ENCODE measurements around the gene UBN2.
"Not testable (repeated sequence)": the region's sequence is repeated elsewhere in the genome, so short reads cannot be mapped to it uniquely, and the experiment has no call there.

UBN2 gene

DNA sequence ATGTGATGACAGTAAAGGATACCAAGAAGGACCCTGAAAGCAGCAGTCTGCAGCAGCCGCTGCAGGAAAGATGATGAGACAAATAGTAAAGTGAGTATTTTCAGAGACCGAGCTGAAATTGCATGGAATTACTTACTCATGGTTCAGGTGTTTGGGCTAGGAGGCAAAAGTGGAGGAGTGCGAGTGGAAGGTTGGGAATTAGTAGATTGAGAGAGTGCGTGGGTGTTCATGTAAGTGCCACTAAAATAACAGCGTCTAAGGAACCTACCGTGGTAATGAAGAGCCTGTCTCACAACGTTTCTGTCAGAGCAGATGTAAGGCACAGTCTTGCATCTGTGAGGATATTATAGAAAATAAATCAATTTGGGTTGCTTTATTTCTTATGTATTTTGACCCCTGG lies 61.8 kb downstream of the UBN2 start:
- Histone ChIP-seq H3K4me3 (no peak overlapping the region), H3K27ac (no peak overlapping the region)

DNA sequence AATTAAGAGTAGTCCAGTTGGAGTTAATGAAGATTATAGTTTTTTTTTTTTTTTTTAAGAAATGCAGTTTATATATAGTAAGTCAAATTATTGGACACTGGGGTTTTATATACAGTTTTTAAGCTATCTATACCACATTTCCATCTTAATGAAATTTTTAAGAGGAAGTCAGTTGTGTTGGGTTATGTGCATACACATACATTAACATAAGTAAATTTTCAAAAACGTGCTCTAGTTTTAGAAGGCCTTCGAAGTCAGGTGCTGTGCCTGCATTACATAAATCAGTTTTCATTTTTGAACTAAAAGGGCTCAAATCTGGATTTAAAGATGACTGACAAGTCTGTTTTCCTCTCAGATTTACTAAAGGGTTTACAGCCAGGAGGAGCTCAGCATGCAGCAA lies 62.5 kb downstream of the UBN2 start:
- Histone ChIP-seq H3K4me3 (no peak overlapping the region), H3K27ac (no peak overlapping the region)

DNA sequence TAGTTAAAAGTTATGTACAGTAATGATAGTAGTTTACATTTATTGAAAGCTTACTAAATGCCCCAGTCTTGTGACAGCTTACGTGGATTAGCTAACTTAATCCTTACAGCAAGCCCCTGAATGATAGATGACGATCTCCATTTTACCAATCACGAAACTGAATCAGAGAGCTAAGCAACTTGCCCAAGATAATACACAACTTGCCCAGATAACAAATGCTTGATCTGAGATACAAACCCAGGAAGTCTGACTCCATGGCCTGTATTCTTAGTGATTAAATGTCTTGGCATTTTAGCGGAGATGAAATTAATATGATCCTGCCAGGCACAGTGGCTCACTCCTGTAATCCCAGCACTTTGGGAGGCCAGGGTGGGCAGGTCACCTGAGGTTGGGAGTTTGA lies 63.2 kb downstream of the UBN2 start:
- H3K4me3 ChIP-seq: no peak overlapping the region
- no peak overlapping the region for H3K27ac ChIP-seq

DNA sequence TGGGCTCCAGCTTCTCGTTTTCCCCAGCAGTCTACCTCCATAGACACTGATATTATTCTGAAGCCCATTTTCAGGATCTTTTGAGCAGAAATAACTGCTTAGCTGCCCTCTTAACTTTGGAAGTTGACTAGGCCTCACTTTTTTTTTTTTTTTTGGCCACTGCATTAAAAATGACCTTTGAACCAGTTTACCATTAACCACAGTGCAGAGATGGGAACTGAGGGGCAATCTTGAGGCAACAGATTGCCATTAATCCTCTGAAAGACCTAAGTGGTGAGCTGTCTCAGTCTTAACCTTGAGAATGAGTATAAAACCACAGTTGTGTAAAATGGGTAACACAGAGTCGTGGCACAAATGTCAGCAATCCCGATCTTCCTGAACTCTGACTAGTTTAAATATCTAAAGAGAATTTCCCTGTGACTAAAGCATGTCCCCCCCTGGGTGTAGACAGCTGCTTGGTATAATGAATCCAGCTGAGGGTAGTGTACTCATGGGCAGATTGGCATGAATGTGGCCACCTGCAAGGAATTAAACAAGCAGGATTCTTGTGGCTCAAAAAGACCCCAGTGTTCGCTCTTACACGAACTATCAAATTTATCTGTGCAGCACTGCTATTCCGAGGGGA lies 64.0 kb downstream of the UBN2 start:
- H3K27ac ChIP-seq: no peak overlapping the region
- no peak overlapping the region for H3K4me3 ChIP-seq

DNA sequence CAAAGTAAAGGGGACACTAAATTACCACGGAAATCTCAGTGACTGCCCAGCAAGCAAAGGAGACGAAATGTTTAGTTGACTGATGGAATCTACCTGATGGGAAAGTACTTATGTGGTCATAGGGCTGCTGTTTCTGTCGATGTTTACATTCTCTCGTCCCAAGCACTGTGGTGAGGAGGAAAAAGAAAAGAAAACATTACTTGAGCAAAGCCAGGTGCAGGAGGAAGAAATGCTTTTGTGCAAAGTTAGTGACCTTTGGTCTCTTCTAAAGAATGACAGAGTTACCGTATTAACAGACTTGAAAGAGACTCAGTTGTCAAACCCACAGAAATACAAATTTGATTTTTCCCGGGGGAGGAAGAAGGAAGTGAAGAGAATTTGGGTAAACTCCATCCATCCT lies 66.8 kb downstream of the UBN2 start:
- H3K4me3 ChIP-seq: no peak overlapping the region
- H3K27ac ChIP-seq: no peak overlapping the region

DNA sequence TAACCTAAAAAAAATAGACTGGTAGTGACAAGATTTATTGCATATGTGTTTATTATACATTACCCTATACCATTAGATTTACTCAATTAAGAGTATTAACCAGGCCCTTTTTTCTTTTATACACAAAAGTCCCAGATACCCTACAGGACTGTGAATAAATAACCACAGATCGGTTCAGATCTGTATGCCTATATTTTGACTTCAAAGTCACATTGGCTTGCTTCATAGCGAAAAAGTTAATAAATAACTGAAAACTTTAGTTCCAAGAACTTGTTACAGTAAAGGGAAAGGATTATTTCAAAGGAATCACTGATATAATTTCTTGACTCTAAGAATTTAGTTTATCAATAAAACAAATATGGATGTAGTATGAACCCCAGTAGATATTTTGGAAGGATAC lies 68.3 kb downstream of the UBN2 start:
- Histone ChIP-seq H3K27ac (no peak overlapping the region), H3K4me3 (no peak overlapping the region)

DNA sequence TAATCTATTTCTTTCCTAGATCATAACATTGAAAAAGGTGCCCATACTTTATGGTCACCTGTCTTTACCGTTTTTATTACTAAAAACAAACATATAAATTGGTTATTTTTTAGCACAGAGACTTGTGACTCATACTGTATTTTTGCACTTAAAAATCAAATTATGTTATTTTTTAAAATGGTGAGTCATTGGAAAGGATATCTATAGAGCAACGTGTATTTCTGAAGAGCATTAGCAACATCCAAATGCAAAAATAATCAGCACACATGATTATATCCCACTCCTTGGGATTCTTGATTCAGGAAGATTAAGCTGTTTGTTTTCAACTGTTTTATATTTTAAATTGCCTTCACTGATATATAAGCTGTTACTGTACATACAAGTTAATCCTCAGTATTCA lies 69.4 kb downstream of the UBN2 start:
- Histone ChIP-seq H3K4me3 (no peak overlapping the region), H3K27ac (no peak overlapping the region)

DNA sequence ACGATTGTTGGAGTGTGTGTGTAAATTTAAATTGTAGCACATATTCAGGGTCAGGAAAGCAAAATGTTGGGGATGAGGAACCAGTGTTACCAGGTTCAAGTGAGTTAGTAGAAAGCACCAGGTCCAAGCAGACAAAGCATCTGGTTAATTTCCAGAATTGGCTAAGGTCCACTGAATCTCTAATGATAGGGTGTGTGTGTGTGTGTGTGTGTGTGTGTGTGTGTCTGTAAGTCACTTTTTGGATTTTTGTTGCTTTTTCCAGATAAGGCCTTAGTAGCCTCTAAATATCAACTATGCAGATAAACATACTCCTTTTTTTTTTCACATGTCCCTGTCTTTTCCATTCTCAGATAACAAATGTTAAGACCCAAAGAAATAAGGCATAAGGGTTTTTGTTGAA lies 73.5 kb downstream of the UBN2 start:
- no peak overlapping the region for H3K27ac ChIP-seq

DNA sequence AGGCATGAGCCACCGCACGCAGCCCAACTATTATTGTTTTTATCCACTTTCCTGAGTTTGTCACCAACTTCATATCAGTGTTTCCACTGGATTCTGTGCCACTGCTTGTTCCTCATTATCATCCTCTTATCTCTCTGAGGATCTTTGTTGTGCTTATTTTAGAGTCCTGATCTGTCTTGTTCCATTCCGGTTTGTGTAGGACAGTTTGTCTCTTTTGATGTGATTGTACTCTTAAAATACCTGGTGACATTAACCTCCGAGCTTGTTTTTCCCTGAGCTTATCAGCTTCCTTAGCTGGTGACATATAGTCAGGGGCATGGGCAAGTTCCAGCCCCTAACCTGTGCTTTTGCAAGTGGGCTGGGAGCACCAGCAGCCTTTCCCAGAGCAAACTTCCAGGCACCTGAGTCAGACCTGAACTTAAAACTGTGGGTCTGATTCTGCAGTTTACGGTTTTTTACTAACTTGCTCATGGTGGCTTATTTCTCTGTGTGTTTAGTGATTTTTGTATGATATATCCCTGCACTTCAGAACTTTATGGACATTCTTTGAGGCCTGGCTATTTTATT lies 87.0 kb downstream of the UBN2 start:
- Histone ChIP-seq H3K4me3 (no peak overlapping the region), H3K27ac (no peak overlapping the region)

More for the DNA sequence above, 73.5 kb downstream of the UBN2 start:
- no peak overlapping the region for H3K4me3 ChIP-seq

DNA sequence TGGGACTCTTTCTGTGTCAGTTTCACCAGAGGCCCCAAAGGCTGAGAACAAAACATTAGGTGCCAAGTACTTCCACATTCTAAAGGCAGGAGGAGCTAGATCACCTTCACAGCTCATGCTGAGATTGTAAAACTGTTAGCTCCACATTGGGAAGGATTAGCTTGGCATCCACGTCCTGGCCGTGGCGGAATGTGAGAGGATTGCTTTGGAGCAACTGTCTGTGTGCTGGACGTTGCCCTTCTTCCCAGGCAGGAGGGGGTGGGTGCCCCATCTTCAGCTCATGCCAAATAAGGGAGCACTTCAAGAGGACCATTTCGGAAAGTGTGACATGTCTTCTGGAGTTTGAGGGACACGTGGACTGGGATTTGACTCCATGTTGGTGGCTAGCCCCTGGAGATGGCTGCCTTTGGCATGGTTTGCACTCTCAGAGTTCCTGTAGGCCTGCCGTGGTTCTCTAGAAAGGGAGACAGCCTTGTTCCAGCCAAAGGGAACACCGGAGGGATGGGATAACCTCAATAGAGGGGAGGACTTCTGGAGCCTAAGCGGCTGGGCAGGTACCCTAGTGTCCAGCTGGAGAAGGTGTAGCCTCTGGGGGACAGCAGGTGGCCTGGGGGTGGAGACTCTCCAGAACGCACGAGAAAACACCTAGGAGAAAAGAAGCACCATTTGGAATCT lies 90.2 kb downstream of the UBN2 start:
- H3K4me3 ChIP-seq: no peak overlapping the region
- H3K27ac ChIP-seq: no peak overlapping the region

DNA sequence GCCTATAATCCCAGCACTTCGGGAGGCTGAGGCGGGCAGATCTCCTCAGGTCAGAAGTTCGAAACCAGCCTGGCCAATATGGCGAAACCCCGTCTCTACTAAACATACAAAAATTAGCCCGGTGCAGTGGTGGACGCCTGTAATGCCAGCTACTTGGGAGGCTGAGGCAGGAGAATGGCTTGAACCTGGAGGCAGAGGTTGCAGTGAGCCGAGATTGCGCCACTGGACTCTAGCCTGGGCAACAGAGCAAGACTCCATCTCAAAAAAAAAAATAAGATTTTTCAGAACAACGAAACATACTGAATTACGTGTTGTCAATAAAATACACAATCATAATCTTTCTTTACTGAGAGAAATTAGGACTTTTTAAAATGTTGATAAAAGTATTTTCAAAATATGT lies 93.7 kb downstream of the UBN2 start:
- not testable (repeated sequence) for H3K4me3 ChIP-seq, H3K27ac ChIP-seq

DNA sequence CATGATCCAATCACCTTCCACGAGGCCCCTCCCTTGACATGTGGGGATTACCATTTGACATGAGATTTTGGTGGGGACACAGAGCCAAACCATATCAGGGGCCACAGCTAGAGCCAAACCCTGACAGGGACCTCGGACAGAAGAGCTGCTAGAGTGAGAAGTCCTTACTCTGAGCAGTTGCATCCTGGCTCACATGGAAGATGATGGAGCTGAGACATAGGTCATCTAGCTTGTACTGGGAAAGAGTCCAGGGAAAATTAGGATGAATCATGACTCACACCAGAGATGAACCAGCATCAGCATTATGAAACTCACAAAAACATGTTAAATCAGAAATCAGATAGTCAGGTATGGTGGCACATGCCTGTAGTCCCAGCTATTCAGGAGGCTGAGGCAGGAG lies 97.3 kb downstream of the UBN2 start:
- Histone ChIP-seq H3K4me3 (no peak overlapping the region), H3K27ac (no peak overlapping the region)

DNA sequence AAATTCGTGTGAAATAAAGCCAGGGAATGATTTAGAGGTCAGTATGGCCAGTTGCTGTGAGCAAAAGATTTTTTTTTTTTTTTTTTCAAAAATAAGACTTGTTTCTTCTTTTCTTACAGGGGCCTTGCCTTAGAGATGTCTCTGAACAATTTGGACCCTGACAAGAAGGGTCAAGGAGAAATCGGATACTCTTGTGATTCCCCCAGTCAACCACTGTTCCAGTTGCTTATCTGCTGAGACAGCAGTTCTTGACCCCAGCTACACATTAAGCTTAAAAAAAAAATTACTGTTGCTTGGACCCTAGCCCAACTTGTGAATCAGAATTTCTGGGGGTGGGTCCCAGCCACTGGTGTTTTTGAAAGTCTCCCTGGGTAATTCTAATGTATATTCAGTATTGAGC lies 98.1 kb downstream of the UBN2 start:
- Histone ChIP-seq H3K4me3 (no peak overlapping the region), H3K27ac (no peak overlapping the region)

DNA sequence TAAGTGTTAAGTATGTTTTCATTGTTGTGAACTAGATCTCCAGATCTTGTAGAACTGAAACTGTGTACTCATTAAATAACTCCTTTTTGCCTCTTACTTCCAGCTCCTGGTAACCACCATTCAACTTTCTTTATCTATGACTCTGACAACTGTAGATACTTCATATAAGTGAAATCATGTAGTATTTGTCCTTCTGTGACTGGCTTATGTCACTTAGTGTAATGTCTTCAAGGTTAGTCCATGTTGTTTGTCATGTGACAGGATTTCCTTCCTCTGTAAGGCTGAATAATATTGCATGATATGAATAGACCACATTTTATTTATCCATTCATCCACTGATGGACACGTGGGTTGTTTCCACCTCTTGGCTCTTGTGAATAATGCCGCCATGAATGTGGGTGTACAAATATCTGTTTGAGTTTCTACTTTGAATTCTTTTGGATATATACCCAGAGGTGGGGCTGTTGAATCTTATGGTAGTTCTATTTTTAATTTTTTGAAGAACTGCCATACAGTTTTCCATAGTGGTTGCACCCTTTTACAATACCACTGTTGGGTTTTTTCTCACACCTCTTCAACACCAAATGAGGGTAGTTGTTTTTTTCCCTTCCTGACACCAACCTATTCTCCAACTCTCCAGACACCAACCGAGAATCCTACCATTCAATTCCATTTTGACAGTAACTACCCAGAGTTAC lies 99.4 kb downstream of the UBN2 start:
- Histone ChIP-seq H3K4me3 (no peak overlapping the region), H3K27ac (no peak overlapping the region)

DNA sequence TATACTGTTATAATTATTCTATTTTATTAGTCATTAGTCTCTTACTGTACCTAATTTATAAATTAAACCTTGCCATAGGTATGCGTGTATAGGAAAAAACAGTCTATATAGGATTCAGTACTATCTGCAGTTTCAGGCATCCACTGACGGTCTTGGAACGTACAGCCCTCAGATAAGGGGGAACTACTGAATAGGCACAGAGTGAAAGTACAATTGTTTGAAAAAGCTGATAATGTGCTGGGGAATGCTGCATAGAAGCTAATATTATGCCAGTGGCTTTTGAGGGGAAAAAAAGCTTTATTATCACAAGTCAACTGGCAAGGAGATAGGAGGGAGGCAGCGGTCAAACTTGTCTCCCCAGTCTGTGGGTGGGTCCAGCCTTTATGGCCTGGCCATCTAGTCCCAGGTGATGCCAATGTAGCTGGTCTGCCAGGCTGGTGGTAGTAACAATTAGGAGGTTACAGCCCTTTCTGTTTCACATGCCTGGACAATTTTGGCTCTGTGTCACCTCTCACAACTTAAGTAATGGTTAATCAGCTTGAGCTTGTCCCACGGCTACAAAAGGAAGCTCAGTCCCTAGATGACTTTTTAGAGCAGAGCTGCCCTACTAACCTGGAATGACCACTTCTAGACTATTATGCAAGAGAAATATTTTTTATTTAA lies 101.8 kb downstream of the UBN2 start:
- no peak overlapping the region for H3K27ac ChIP-seq
- H3K4me3 ChIP-seq: no peak overlapping the region

DNA sequence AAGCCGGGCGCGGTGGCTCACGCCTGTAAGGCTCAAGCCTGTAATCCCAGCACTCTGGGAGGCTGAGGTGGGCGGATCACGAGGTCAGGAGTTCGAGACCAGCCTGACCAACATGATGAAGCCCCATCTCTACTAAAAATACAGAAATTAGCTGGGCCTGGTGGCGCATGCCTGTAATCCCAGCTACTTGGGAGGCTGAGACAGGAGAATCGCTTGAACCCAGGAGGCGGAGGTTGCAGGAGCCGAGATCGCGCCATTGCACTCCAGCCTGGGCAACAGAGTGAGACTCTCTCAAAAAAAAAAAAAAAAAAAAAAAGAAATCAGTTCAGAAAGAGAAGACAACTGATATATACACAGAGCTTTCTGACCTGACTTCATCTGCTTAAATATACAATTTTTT lies 102.4 kb downstream of the UBN2 start:
- not testable (repeated sequence) for H3K4me3 ChIP-seq, H3K27ac ChIP-seq

DNA sequence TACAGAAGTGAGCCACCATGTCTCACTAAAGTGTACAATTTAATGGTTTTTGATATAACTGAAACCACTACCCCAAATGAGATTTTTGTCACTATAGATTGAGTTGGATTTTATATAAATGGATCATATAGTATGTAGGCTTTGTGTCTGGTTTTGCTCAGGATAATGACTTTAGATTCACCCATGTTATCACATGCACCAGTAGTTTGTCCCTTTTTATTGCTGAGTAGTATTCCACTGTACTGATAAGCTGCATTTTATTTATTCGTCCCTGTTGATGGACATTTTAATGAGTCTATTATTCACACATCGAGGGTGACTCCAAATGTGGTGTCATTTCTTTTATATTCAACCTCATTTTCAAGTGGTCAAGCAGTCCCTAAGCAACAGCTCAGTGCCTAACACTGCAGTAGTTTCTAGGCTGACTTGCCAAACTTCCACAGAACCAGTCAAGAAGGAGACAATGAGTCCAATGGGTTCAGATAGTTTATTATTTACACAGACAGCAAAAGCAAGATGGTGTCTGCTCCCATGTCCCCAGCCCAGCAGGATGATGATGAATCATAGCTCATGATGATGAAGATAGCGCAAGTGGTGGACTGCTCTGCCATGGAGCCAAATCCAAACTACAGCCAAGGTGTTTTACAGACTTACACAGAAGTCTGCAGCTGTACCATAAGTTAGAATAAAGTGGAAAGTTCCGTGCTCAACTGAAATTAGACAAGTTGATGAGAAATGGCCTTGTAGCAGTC lies 103.5 kb downstream of the UBN2 start:
- Histone ChIP-seq H3K4me3 (no peak overlapping the region), H3K27ac (no peak overlapping the region)

DNA sequence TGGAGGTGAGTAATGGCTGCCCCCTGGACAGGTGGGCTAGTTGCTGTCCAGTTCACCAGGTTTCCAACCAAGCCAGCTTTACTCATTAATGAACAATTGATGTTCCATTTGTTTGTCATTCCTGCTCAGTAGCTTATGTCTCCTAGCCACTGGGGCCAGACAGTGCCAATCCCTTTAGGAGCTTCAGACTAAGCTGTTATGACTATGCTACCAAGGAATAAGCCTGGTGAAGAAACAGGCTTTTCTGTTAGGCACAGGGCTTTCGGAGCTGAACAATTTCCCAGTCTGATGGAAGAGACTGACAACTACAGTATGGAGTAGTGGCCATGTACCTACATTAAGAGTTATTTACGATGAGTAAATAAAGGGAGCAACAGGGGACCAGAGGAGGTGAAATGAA lies 108.0 kb downstream of the UBN2 start:
- no peak overlapping the region for H3K4me3 ChIP-seq
- H3K27ac ChIP-seq: no peak overlapping the region

DNA sequence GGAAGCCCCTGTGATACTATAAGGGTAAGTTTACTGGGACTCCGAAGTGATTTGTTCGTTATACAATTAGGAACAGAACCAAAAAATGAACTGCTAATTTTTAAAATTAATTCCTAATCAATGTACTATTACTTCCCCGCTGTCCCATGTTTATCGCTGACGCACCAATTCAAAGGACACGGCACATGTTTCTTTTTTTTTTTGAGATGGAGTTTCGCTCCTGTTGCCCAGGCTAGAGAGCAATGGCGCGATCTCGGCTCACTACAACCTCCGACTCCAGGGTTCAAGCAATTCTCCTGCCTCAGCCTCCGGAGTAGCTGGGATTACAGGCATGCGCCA lies 108.6 kb downstream of the UBN2 start:
- Histone ChIP-seq H3K27ac (peak overlapping the region; percentile 1 to 100 (median 98)), H3K4me3 (peak overlapping the region; percentile 77 to 96 (median 87))

Measured in skin epidermis (tissue), 12 donors.